ENCODE data around the gene GAB2.

GRCh38 chr11:78400702-78401101 lies 16.9 kb downstream of the GAB2 start:
- no peak for TF ChIP-seq CTCF (IDR thresholded peaks at IDR 0.05; ENCODE audit: borderline replicate concordance, extremely low read depth, low read length, poor library complexity, severe bottlenecking)
- TF ChIP-seq EZH2 (IDR thresholded peaks at IDR 0.05; ENCODE audit: borderline replicate concordance, low read depth, low read length, severe bottlenecking): no peak

Data from DND-41 (cell line).